RWPE1 (cell line): ENCODE results near the gene SOX5.

Experiments
- CTCF ChIA-PET: fragments of 350-600 bp; sonication (Branson Sonifier 250); formaldehyde crosslinking; extraction: SDS; loops from one replicate; lab custom pipeline; 2021; lab: Yijun Ruan, JAX
- POLR2A ChIA-PET: fragments of 400-600 bp; formaldehyde crosslinking; extraction: SDS; loops from one replicate; lab custom pipeline; 2020; ENCODE audit warnings: antibody characterized with exemption; ENCODE audit not compliant: low non-redundant PET; lab: Yijun Ruan, JAX
- DNase-seq: peaks from one replicate; pipeline ENCODE4 v3.0.0; 2012; ENCODE audit warnings: low spot score
- H3K27ac ChIP-seq: fragments of 450-650 bp; 2 replicates; pipeline ENCODE4 v1.5.1; 2017
- TF ChIP-seq, protein P1 (sequence below): fragments of 450-650 bp; conservative IDR thresholded peaks from 2 replicates; pipeline ENCODE4 v1.5.1; 2017; ENCODE audit warnings: low read depth, mild to moderate bottlenecking

Gene SOX5

DNA sequence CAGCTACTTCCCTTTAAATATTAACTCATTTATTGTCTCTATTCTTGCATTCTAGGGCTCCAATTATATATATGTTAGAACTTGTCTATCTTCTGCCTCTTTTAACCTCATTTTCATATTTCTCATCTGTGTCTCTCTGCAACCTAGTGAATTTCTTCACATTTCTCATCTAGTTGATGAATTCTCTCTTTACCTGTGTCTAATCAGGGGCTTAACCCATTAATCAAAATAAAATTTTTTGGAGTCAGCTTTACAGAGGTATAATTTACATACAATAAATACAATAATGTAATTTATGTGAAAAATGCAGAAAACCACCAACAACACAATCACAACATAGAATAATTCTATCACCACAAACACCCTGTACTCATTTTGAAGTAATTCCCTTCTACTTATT is 255.2 kb downstream of the SOX5 start:
- H3K27ac ChIP-seq = no peak overlapping the region
- ChIA-PET CTCF (no interaction called here), POLR2A (no interaction called here)
- TF ChIP-seq, protein P1, sequence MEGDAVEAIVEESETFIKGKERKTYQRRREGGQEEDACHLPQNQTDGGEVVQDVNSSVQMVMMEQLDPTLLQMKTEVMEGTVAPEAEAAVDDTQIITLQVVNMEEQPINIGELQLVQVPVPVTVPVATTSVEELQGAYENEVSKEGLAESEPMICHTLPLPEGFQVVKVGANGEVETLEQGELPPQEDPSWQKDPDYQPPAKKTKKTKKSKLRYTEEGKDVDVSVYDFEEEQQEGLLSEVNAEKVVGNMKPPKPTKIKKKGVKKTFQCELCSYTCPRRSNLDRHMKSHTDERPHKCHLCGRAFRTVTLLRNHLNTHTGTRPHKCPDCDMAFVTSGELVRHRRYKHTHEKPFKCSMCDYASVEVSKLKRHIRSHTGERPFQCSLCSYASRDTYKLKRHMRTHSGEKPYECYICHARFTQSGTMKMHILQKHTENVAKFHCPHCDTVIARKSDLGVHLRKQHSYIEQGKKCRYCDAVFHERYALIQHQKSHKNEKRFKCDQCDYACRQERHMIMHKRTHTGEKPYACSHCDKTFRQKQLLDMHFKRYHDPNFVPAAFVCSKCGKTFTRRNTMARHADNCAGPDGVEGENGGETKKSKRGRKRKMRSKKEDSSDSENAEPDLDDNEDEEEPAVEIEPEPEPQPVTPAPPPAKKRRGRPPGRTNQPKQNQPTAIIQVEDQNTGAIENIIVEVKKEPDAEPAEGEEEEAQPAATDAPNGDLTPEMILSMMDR = no peak
- no peak for DNase-seq

DNA sequence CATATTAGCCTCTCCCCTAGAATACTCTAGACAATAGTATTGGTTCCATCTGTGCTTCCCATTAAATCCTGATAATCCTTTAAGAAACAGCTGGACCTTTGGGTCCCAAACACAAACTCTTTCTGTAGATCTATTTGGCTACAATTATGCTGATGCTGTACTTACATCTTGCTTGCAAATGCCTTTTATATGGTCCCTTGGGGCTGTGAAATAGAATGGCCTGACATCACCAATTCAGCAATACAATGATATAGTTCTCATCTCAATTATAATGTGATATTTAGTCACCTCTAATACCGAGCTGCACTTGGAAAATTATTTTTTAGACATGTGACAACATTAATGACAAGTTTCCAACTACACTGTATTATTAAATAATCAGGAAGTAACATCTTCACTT is 261.5 kb downstream of the SOX5 start:
- no peak for DNase-seq
- TF ChIP-seq, protein P1 = no peak
- no peak overlapping the region for H3K27ac ChIP-seq
- ChIA-PET CTCF (interaction anchor here (0.6 kb wide), 1 partner anchor 781 kb away, joined by 3 read pairs; no protein-coding TSS in a partner anchor), POLR2A (no interaction called here)

DNA sequence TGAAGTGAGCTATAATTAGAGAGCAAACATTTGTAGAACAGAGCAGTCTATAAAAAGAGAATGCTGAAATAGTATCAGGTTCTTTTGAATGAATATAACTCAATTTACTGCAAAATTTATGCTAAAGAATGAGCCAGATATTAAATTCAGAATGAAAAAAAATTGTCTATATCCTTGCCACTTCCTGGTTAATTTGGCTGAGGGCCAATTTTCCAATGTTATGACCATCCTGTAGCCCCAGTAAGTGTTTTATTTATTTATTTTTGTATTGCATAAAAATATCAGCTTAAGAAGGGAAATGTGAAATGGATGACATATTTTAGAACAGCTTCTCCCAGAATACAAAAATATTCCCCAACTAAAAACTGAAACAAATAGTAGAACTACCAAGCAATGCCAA is 263.4 kb downstream of the SOX5 start:
- TF ChIP-seq, protein P1 = no peak
- ChIA-PET CTCF (interaction anchor here (0.7 kb wide), 1 partner anchor 1173 kb away, joined by 5 read pairs; no protein-coding TSS in a partner anchor), POLR2A (no interaction called here)
- no peak for DNase-seq
- H3K27ac ChIP-seq = no peak overlapping the region

DNA sequence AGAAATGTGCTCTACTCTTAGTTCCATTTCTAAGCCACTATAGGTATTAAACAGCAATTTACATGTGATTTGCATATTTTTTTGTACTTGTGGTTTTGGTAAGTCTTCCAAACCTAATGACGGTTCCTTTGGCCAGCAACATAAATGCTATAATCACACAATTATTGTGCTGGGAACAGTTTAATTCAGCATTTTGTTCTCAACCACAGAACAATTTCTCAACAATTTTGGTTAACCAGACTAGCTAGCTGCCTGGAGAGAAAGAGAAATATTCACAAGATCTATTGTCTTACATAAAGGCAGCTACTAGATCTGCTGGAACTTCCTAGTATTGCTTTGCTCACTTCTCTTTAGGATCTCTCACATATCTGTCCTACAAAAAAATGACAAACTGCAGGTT is 265.3 kb downstream of the SOX5 start:
- DNase-seq = no peak
- POLR2A ChIA-PET = no interaction called here
- no peak overlapping the region for H3K27ac ChIP-seq
- TF ChIP-seq, protein P1 = no peak
- CTCF ChIA-PET = no interaction called here

DNA sequence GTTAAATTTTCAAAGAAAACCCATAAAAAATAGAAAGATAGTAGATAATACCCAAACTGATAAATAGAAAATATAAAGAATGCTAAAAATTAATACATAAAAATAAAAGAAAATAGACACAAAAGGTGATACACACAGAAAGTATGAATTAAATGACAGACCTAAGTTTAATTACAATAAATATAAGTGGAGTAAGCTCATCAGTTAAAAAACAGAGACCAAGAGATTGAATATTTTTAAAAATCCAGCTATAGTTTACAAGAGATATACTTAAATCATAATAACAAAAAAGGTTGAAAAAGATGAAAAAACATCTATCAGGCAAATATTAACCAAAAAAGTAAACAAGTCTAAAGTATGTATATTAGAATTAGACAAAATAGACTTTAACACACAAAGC is 268.2 kb downstream of the SOX5 start:
- POLR2A ChIA-PET = no interaction called here
- no peak overlapping the region for H3K27ac ChIP-seq
- TF ChIP-seq, protein P1 = no peak
- CTCF ChIA-PET = no interaction called here
- DNase-seq = no peak

DNA sequence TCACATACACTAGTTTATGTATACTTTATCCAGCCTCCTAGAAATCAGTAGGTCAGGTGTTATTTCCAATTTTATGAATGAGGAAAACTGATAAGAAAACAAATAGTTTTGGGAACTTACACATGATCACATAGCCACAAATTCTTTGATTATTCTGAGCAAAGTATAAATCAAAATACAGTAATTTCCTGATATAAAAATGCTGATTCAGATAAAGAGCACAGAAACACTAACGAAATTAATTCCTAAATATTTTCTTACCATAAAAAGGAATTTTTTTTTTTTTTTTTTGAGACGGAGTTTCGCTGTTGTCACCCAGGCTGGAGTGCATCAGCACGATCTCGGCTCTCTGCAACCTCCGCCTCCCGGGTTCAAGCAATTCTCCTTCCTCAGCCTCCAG is 275.4 kb downstream of the SOX5 start:
- H3K27ac ChIP-seq = no peak overlapping the region
- POLR2A ChIA-PET = no interaction called here
- DNase-seq = no peak
- CTCF ChIA-PET = no interaction called here
- TF ChIP-seq, protein P1 = no peak

DNA sequence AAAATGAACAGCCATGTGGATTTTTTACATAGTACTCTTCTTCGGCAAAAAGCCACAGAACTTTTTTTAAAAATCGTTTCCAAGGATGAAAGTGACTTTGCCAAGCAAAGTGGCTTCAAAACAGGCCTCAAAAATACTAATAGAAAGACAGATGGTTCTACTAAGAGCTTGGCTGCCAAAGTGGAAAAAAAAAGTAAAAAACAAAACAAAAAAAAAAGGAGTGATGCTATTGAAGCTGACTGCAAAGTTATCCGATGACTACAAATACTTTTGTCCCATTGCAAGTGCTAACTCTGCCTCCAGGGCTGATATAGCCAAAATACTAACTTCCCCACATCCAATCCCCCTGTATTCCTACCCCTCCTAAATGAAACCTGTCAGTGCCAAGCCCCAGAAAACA is 277.6 kb downstream of the SOX5 start:
- ChIA-PET CTCF (no interaction called here), POLR2A (no interaction called here)
- TF ChIP-seq, protein P1 = no peak
- DNase-seq = no peak
- no peak overlapping the region for H3K27ac ChIP-seq
